GM12878 (cell line): ENCODE results near the gene PRKAG2. TPM values are rescaled to one million over a fixed set of nuclear protein-coding genes. Genes with fewer than 3 reads are reported as not detected.

Experiments
- ATAC-seq: fragments of 200-7000 bp; cut with Tn5 transposase; 3 replicates; pipeline ENCODE4 v1.9.1; 2020; ENCODE audit warnings: mild to moderate bottlenecking, moderate library complexity
- BruUV-seq: library from RNA; stranded (reverse); fragments of 400-500 nt; replicated peaks from 2 replicates; lab custom pipeline; 2021; lab: Mats Ljungman, UMichigan
- CTCF ChIA-PET: fragments of 300-600 bp; sonication (Branson Sonifier 250); formaldehyde crosslinking; extraction: SDS; loops from one replicate; lab custom pipeline; 2021; ENCODE audit warnings: inconsistent platforms; lab: Yijun Ruan, JAX
- POLR2A ChIA-PET: fragments of 350-600 bp; formaldehyde crosslinking; extraction: SDS; loops from one replicate; lab custom pipeline; 2021; ENCODE audit warnings: inconsistent platforms; lab: Charles Lee
- RAD21 ChIA-PET: fragments of 300-600 bp; sonication (Branson Sonifier 250); formaldehyde crosslinking; loops from one replicate; lab custom pipeline; 2023; ENCODE audit warnings: antibody characterized with exemption; ENCODE audit not compliant: unreplicated experiment; lab: Charles Lee
- SMC1A ChIA-PET: fragments of 300-600 bp; sonication (Branson Sonifier 250); formaldehyde crosslinking; loops from one replicate; lab custom pipeline; 2023; ENCODE audit not compliant: unreplicated experiment, uncharacterized antibody; lab: Charles Lee
- DNase-seq: peaks from one replicate; pipeline ENCODE4 v3.0.0-alpha.2; 2011; ENCODE audit warnings: low read depth, low spot score
- FAIRE-seq: peaks from 3 replicates; lab custom pipeline; 2011; peaks lifted over from hg19 to GRCh38; lab: Jason Lieb, UNC
- H2AFZ ChIP-seq: 2 replicates; pipeline ENCODE4 v1.6.0; 2011; ENCODE audit warnings: low read depth, low read length, control low read depth; ENCODE audit not compliant: control insufficient read depth
- H3K27ac ChIP-seq: 2 replicates; pipeline ENCODE4 v1.5.1; 2011; ENCODE audit warnings: control low read depth; ENCODE audit not compliant: control insufficient read depth, insufficient read depth
- H3K27me3 ChIP-seq, 2 experiments: replicated peaks in 1 of 2; 2 replicates each; pipeline versions ENCODE4 v1.6.0 to v1.6.1; 2011; ENCODE audit warnings: low read length in 1 of 2; ENCODE audit not compliant: control insufficient read depth in 2 of 2, insufficient read depth in 2 of 2
- H3K36me3 ChIP-seq, 2 experiments: 2 replicates each; pipeline ENCODE4 v1.5.1; 2011; ENCODE audit warnings: low read length in 1 of 2; ENCODE audit not compliant: control insufficient read depth in 2 of 2, insufficient read depth in 2 of 2
- H3K4me1 ChIP-seq: 2 replicates; pipeline ENCODE4 v1.6.1; 2011; ENCODE audit warnings: mild to moderate bottlenecking, low read length, moderate library complexity, mixed read lengths; ENCODE audit not compliant: control insufficient read depth, insufficient read depth
- H3K4me2 ChIP-seq: 2 replicates; pipeline ENCODE4 v1.6.0; 2011; ENCODE audit warnings: control low read depth; ENCODE audit not compliant: control insufficient read depth, insufficient read depth
- H3K4me3 ChIP-seq: fragments of 200-600 bp; sonication (generic); 2 replicates; pipeline ENCODE4 v1.5.1; 2016
- H3K79me2 ChIP-seq: 2 replicates; pipeline ENCODE4 v1.6.0; 2011; ENCODE audit warnings: low read length; ENCODE audit not compliant: control insufficient read depth, insufficient read depth
- H3K9ac ChIP-seq: 2 replicates; pipeline ENCODE4 v1.8.0; 2011; ENCODE audit warnings: low read length, control low read depth, mixed read lengths; ENCODE audit not compliant: control insufficient read depth, insufficient read depth
- H3K9me3 ChIP-seq: replicated peaks from 3 replicates; pipeline ENCODE4 v1.5.1; 2011; ENCODE audit warnings: mild to moderate bottlenecking, low read length; ENCODE audit not compliant: control insufficient read depth, insufficient read depth
- H4K20me1 ChIP-seq: 2 replicates; pipeline ENCODE4 v1.6.0; 2011; ENCODE audit not compliant: control insufficient read depth, insufficient read depth
- EZH2 ChIP-seq: IDR thresholded peaks from 2 replicates; pipeline ENCODE4 v1.6.1; 2012; ENCODE audit warnings: low read depth, mild to moderate bottlenecking, control low read depth, inconsistent platforms, low read length, borderline replicate concordance; ENCODE audit not compliant: control insufficient read depth
- HCFC1 ChIP-seq: fragments of 150-350 bp; IDR thresholded peaks from 2 replicates; pipeline ENCODE4 v1.6.1; 2014; ENCODE audit warnings: low read length
- NR2C1 ChIP-seq: fragments of 450-650 bp; IDR thresholded peaks from 2 replicates; pipeline ENCODE4 v1.6.1; 2017; ENCODE audit warnings: antibody characterized with exemption, mild to moderate bottlenecking, moderate library complexity
- PRDM15 ChIP-seq: fragments of 450-650 bp; formaldehyde crosslinking; IDR thresholded peaks from 2 replicates; pipeline ENCODE4 v1.4.0; 2020; ENCODE audit warnings: mild to moderate bottlenecking, moderate library complexity
- SMC3 ChIP-seq: IDR thresholded peaks from 2 replicates; pipeline ENCODE4 v1.6.1; 2011; ENCODE audit warnings: low read length, improper control_type of control experiment, borderline replicate concordance
- WGBS: methylation state at CpG from one replicate; pipeline ENCODE4 v1.1.6; 2016; ENCODE audit warnings: low lambda C conversion rate; ENCODE audit not compliant: insufficient replicate concordance, insufficient coverage; ENCODE audit errors: missing lambda C conversion rate; 5-methylcytosine and 5-hydroxymethylcytosine counted together
- in situ Hi-C: fragments of 300-500 bp; cut with MboI; formaldehyde crosslinking; loops from 9 replicates; pipeline ENCODE4 v1.14.3; 2018; ENCODE audit warnings: mixed read lengths
- intact Hi-C: fragments of 100-400 bp; cut with micrococcal nuclease; formaldehyde crosslinking; loops from one replicate; pipeline ENCODE4 v1.14.2; 2022; ENCODE audit not compliant: unreplicated experiment
- polyA plus RNA-seq, 11 experiments: library from polyadenylated mRNA; depleted of rRNA in 4 of 11; unstranded in 6 of 11; stranded (reverse) in 5 of 11; fragments of >200 nt; fragmentation: Nextera tagmentation in 4 of 11; fragmentation: Illumina TruSeq in 1 of 11; extraction: Ambion mirVana in 4 of 11; extraction: Trizol in 1 of 11; gene quantifications; 1 replicate in 1 of 11; 2 replicates in 10 of 11; pipeline versions ENCODE4 v1.2.1 to v1.2.3, GENCODE V29; 2011 to 2016; ENCODE audit warnings: inconsistent platforms in 2 of 11, missing spikeins in 2 of 11, low read depth in 1 of 11
- total RNA-seq, 4 experiments: library from RNA; depleted of rRNA in 3 of 4; stranded (reverse); fragments of >200 nt in 3 of 4; fragmentation: Illumina TruSeq in 1 of 4; extraction: Trizol in 1 of 4; gene quantifications; 2 replicates each; pipeline versions ENCODE4 v1.2.1 to v1.2.3, GENCODE V29; 2013 to 2021
- TF ChIP-seq, protein P1 (sequence below): fragments of 450-650 bp; IDR thresholded peaks from 2 replicates; pipeline ENCODE4 v1.6.1; 2016; ENCODE audit warnings: mild to moderate bottlenecking, moderate library complexity, borderline replicate concordance

Gene PRKAG2
- total and polyA plus RNA-seq, 10 of the 15 experiments (the other 5 are each of a cell fraction or from before 2014, with no cell fraction given), result 3.4 to 8.9 (median 6.8) TPM

DNA sequence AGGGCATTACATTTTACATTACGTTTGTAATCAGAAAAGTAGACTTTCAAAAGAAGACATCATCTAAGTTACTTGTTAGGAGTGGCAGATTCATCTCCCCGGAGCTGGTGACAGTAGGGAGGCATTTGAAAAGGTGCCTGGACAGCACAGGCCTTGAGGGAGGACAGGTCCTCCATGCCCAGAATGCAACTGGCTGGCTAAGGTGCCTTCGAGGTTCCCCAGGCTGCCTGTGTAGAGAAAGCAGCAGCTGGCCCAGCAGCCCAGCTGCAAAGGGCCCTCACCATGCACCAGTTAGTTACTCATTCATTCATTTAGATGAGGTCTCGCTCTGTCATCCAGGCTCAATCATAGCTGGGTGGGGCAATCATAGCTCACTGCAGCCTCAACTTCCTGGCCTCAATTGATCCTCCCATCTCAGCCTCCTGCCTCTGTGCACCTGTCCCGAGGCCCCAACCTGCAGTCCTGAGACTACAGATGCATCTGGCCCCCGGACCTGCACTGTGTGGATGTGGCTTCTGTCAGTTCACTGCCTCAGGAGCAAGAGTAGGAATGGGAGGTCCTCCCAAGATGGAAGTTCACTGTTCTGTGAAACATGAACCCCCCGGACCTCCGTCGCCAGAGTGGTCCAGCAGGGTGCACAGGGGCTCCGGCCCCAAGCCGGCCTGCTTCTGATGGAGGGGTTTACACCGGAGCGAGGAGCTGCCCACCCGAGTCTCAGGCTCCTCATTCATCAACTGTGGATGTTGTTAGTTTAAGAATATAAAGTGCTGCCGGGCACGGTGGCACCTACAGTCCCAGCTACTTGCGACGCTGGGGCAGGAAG is 36.6 kb downstream of the PRKAG2 start:
- no peak for TF ChIP-seq EZH2
- TF ChIP-seq, protein P1, sequence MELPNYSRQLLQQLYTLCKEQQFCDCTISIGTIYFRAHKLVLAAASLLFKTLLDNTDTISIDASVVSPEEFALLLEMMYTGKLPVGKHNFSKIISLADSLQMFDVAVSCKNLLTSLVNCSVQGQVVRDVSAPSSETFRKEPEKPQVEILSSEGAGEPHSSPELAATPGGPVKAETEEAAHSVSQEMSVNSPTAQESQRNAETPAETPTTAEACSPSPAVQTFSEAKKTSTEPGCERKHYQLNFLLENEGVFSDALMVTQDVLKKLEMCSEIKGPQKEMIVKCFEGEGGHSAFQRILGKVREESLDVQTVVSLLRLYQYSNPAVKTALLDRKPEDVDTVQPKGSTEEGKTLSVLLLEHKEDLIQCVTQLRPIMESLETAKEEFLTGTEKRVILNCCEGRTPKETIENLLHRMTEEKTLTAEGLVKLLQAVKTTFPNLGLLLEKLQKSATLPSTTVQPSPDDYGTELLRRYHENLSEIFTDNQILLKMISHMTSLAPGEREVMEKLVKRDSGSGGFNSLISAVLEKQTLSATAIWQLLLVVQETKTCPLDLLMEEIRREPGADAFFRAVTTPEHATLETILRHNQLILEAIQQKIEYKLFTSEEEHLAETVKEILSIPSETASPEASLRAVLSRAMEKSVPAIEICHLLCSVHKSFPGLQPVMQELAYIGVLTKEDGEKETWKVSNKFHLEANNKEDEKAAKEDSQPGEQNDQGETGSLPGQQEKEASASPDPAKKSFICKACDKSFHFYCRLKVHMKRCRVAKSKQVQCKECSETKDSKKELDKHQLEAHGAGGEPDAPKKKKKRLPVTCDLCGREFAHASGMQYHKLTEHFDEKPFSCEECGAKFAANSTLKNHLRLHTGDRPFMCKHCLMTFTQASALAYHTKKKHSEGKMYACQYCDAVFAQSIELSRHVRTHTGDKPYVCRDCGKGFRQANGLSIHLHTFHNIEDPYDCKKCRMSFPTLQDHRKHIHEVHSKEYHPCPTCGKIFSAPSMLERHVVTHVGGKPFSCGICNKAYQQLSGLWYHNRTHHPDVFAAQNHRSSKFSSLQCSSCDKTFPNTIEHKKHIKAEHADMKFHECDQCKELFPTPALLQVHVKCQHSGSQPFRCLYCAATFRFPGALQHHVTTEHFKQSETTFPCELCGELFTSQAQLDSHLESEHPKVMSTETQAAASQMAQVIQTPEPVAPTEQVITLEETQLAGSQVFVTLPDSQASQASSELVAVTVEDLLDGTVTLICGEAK, result no peak
- TF ChIP-seq SMC3, result no peak
- TF ChIP-seq HCFC1, result no peak
- TF ChIP-seq NR2C1, result no peak
- TF ChIP-seq PRDM15, result no peak
- ChIA-PET RAD21 (no interaction called here), POLR2A (no interaction called here), SMC1A (no interaction called here), CTCF (no interaction called here)
- Histone ChIP-seq H4K20me1 (no peaks in the 10 kb centered on the region), H3K9me3 (no peaks in the 10 kb centered on the region), H3K36me3 (no peaks in the 10 kb centered on the region), H3K4me1 (peaks cover 7% of the 10 kb centered on the region), H3K9ac (no peak overlapping the region), H3K79me2 (no peaks in the 10 kb centered on the region), H3K27me3 (no peaks in the 10 kb centered on the region), H2AFZ (no peak overlapping the region), H3K4me3 (no peak overlapping the region), H3K4me2 (no peak overlapping the region), H3K27ac (no peak overlapping the region)
- DNase-seq (no peak), ATAC-seq (no peak), FAIRE-seq (no peak)
- WGBS, result 83% methylated on average over 18 of the region's 18 CpGs
- intact Hi-C loops, result no loop called here
- in situ Hi-C loops, result no loop called here
- no TSS peak for BruUV-seq
